IMR-90 (cell line): ENCODE results near the gene RAI14. TPM values are rescaled to one million over a fixed set of nuclear protein-coding genes. Genes with fewer than 3 reads are reported as not detected.

Experiments
- FOS ChIP-seq: fragments of 150-350 bp; IDR thresholded peaks from 2 replicates; pipeline ENCODE4 v1.6.1; 2016; ENCODE audit warnings: low read depth, low read length
- polyA plus RNA-seq, 3 experiments: library from polyadenylated mRNA; depleted of rRNA; stranded (reverse); fragments of >200 nt; gene quantifications; 2 replicates each; pipeline ENCODE4 v1.2.3, GENCODE V29; 2012; ENCODE audit warnings: low replicate concordance in 1 of 3
- total RNA-seq: library from RNA; depleted of rRNA; stranded (reverse); fragments of >200 nt; gene quantifications from 2 replicates; pipeline ENCODE4 v1.2.3, GENCODE V29; 2012
- TF ChIP-seq, protein P1 (sequence below): conservative IDR thresholded peaks from 2 replicates; pipeline ENCODE4 v1.5.1; 2012; ENCODE audit warnings: mild to moderate bottlenecking, low read depth, low read length, improper control_type of control experiment

Gene RAI14
- total and polyA plus RNA-seq, 2 of the 4 experiments (the other 2 are of a cell fraction): 221 to 267 TPM

DNA sequence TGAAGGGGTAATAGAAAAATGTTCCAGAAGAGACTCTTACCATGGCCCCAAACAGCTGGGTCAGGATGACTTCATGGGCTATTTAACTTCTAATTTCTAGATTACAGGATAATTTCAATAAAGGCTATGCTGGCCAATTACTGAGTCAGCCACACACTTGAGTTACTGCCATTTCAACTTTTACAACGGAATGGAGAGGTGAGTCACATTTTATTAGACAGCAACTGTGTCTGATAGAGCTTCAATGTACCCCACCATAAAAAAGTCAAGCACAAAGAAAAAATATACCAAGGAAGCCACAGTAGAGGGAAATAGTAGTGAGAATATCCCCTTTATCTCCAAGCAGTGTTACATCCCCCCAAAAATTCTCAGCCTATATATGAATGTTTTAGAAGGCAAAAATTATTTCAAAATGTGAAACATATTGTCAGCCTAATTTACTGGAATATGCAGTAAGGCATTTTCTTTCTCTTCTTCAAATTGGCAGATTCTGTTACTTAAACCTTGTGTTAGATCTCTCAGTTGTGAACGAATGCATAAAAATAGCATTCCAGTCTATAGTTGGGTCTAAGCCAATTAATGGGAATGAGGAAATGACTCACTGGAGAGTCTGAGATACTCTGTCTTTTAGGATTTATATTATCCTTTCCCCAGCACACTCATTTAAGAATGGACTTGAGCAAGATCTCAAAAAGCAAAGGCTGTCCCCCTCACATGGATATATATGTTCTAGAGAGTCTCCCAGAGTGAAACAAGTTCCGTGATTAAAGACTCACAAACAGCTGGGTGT is 47.1 kb upstream of the RAI14 start (continued):
- TF ChIP-seq, protein P1, sequence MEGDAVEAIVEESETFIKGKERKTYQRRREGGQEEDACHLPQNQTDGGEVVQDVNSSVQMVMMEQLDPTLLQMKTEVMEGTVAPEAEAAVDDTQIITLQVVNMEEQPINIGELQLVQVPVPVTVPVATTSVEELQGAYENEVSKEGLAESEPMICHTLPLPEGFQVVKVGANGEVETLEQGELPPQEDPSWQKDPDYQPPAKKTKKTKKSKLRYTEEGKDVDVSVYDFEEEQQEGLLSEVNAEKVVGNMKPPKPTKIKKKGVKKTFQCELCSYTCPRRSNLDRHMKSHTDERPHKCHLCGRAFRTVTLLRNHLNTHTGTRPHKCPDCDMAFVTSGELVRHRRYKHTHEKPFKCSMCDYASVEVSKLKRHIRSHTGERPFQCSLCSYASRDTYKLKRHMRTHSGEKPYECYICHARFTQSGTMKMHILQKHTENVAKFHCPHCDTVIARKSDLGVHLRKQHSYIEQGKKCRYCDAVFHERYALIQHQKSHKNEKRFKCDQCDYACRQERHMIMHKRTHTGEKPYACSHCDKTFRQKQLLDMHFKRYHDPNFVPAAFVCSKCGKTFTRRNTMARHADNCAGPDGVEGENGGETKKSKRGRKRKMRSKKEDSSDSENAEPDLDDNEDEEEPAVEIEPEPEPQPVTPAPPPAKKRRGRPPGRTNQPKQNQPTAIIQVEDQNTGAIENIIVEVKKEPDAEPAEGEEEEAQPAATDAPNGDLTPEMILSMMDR: no peak
- TF ChIP-seq FOS: peak; percentile 87
